Hepatocyte (in vitro differentiated cells): ENCODE results near the gene MACROD2.

Source experiments
- EZH2 ChIP-seq: fragments of 200-600 bp; sonication (generic); IDR thresholded peaks from 2 replicates; pipeline ENCODE4 v1.6.1; 2016; ENCODE audit warnings: antibody characterized with exemption, mild to moderate bottlenecking, borderline replicate concordance
- TF ChIP-seq, protein P1 (sequence below): fragments of 200-600 bp; sonication (generic); IDR thresholded peaks from 2 replicates; pipeline ENCODE4 v1.5.1; 2016; ENCODE audit warnings: antibody characterized with exemption, mild to moderate bottlenecking; ENCODE audit not compliant: poor library complexity

DNA sequence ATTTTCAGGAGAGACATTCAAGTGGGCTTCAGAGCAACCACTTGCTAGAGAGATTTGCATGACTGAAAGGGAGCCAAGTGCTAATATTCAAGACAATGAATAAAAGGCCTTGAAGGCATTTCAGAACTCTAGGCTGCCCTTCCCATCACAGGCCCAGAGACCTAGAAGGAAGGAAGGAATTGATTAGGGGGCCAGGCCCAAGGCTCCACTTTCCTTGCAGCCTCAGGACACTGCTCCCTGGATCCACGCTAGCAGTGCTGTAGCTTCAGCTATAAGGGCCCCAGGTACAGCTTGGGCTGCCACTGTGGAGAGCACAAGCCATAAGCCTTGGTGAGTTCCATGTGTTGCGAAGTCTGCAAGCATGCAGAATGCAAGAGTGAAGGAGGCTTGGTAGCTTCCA is 1074.0 kb downstream of the MACROD2 start:
- TF ChIP-seq EZH2, result no peak
- TF ChIP-seq, protein P1, sequence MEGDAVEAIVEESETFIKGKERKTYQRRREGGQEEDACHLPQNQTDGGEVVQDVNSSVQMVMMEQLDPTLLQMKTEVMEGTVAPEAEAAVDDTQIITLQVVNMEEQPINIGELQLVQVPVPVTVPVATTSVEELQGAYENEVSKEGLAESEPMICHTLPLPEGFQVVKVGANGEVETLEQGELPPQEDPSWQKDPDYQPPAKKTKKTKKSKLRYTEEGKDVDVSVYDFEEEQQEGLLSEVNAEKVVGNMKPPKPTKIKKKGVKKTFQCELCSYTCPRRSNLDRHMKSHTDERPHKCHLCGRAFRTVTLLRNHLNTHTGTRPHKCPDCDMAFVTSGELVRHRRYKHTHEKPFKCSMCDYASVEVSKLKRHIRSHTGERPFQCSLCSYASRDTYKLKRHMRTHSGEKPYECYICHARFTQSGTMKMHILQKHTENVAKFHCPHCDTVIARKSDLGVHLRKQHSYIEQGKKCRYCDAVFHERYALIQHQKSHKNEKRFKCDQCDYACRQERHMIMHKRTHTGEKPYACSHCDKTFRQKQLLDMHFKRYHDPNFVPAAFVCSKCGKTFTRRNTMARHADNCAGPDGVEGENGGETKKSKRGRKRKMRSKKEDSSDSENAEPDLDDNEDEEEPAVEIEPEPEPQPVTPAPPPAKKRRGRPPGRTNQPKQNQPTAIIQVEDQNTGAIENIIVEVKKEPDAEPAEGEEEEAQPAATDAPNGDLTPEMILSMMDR, result no peak
